ENCODE results near the gene CEP72.
"Not testable (repeated sequence)": the region's sequence is repeated elsewhere in the genome, so short reads cannot be mapped to it uniquely, and the experiment has no call there.

- TF ChIP-seq CTCF, POLR2A (IDR thresholded peaks at IDR 0.05): not testable (repeated sequence)
Measured at GRCh38 chr5:686172-686523, 74.0 kb downstream of the CEP72 start.
